Astrocyte (in vitro differentiated cells and primary cell): ENCODE measurements around the gene SCYL3. TPM values are rescaled to one million over a fixed set of nuclear protein-coding genes. Genes with fewer than 3 reads are reported as not detected.

Source experiments
- DNase-seq: peaks from one replicate; pipeline ENCODE4 v3.0.0-alpha.2; 2010; ENCODE audit warnings: low read depth
- FAIRE-seq: peaks from 2 replicates; lab custom pipeline; 2011; peaks lifted over from hg19 to GRCh38; lab: Jason Lieb, UNC
- H2AFZ ChIP-seq: 2 replicates; pipeline ENCODE4 v1.6.0; 2012; ENCODE audit warnings: low read depth, low read length, inconsistent platforms
- H3K27ac ChIP-seq: 2 replicates; pipeline ENCODE4 v1.5.1; 2011; ENCODE audit warnings: low read depth, low read length, inconsistent platforms
- H3K27me3 ChIP-seq: 2 replicates; pipeline ENCODE4 v1.6.0; 2011; ENCODE audit warnings: low read length, inconsistent platforms; ENCODE audit not compliant: insufficient read depth
- H3K36me3 ChIP-seq: 2 replicates; pipeline ENCODE4 v1.5.1; 2011; ENCODE audit warnings: low read length, inconsistent platforms; ENCODE audit not compliant: insufficient read depth
- H3K4me1 ChIP-seq: 2 replicates; pipeline ENCODE4 v1.5.1; 2011; ENCODE audit warnings: low read length, inconsistent platforms; ENCODE audit not compliant: insufficient read depth
- H3K4me2 ChIP-seq: 2 replicates; pipeline ENCODE4 v1.6.0; 2012; ENCODE audit warnings: low read length, inconsistent platforms
- H3K4me3 ChIP-seq: 2 replicates; pipeline ENCODE4 v1.5.1; 2011; ENCODE audit warnings: low read depth, mild to moderate bottlenecking, low read length, inconsistent platforms; ENCODE audit not compliant: insufficient read depth
- H3K79me2 ChIP-seq: 2 replicates; pipeline ENCODE4 v1.6.0; 2012; ENCODE audit warnings: mild to moderate bottlenecking, low read length, inconsistent platforms; ENCODE audit not compliant: insufficient read depth
- H3K9ac ChIP-seq: 2 replicates; pipeline ENCODE4 v1.6.0; 2012; ENCODE audit warnings: mild to moderate bottlenecking, low read length, inconsistent platforms
- H3K9me3 ChIP-seq: 2 replicates; pipeline ENCODE4 v1.5.1; 2012; ENCODE audit warnings: low read depth, mild to moderate bottlenecking, low read length, inconsistent platforms; ENCODE audit not compliant: insufficient read depth
- H4K20me1 ChIP-seq: 2 replicates; pipeline ENCODE4 v1.6.0; 2012; ENCODE audit warnings: low read length, inconsistent platforms; ENCODE audit not compliant: insufficient read depth
- H3K27ac Mint-ChIP-seq: one replicate; pipeline ENCODE4 v1.8.0; 2021; ENCODE audit warnings: mild to moderate bottlenecking, mixed read lengths; ENCODE audit not compliant: unreplicated experiment
- H3K27me3 Mint-ChIP-seq: one replicate; pipeline ENCODE4 v1.8.0; 2021; ENCODE audit warnings: low read depth, mixed read lengths; ENCODE audit not compliant: unreplicated experiment
- H3K36me3 Mint-ChIP-seq: one replicate; pipeline ENCODE4 v1.8.0; 2021; ENCODE audit warnings: low read depth, mixed read lengths; ENCODE audit not compliant: unreplicated experiment
- H3K4me1 Mint-ChIP-seq: one replicate; pipeline ENCODE4 v1.8.0; 2021; ENCODE audit warnings: low read depth, mixed read lengths; ENCODE audit not compliant: unreplicated experiment
- H3K4me3 Mint-ChIP-seq: one replicate; pipeline ENCODE4 v1.8.0; 2021; ENCODE audit warnings: mild to moderate bottlenecking, moderate library complexity, mixed read lengths; ENCODE audit not compliant: unreplicated experiment
- H3K9me3 Mint-ChIP-seq: one replicate; pipeline ENCODE4 v1.8.0; 2021; ENCODE audit warnings: mild to moderate bottlenecking, mixed read lengths; ENCODE audit not compliant: unreplicated experiment
- EZH2 ChIP-seq: IDR thresholded peaks from 2 replicates; pipeline ENCODE4 v1.6.1; 2012; ENCODE audit warnings: mild to moderate bottlenecking, low read length, inconsistent platforms; ENCODE audit not compliant: insufficient read depth
- total RNA-seq: library from RNA; stranded (reverse); gene quantifications from 2 replicates; pipeline ENCODE4 v1.2.1, GENCODE V29; 2021
- TF ChIP-seq, protein P1 (sequence below): IDR thresholded peaks from 2 replicates; pipeline ENCODE4 v1.5.1; 2011; ENCODE audit warnings: low read depth, mild to moderate bottlenecking, inconsistent platforms, low read length, moderate library complexity; ENCODE audit not compliant: insufficient read depth

SCYL3 gene
- total RNA-seq, 1 donor from 2014 or later: 6.2 TPM

DNA sequence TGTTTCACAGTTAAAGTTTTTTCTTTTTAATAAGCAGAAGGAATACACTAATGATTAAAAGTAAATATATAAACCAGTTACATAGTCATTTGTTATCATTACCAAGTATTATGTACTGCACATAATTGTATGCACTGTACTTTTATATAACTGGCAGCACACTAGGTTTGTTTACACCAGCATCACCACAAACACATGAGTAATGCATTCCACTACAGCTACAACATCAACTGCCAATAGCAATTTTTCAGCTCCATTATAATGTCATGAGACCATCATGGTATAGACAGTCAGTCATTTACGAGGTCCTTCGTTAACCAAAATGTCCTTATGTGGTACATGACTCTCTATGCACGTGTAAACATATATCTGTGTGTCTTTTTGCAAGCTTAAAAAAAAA, 35.2 kb downstream of the SCYL3 start:
- Histone ChIP-seq H2AFZ (no peak overlapping the region), H3K4me1 (no peaks in the 10 kb centered on the region), H3K36me3 (peaks cover 42% of the 10 kb centered on the region), H4K20me1 (no peaks in the 10 kb centered on the region), H3K27ac (no peak overlapping the region), H3K27me3 (no peaks in the 10 kb centered on the region), H3K4me2 (no peak overlapping the region), H3K79me2 (no peaks in the 10 kb centered on the region), H3K4me3 (no peak overlapping the region), H3K9me3 (no peaks in the 10 kb centered on the region), H3K9ac (no peak overlapping the region)
- no peaks in the 10 kb centered on the region for H3K9me3 Mint-ChIP-seq
- FAIRE-seq (no peak), DNase-seq (peak; percentile 13)
- H3K27me3 Mint-ChIP-seq: no peaks in the 10 kb centered on the region
- no peak overlapping the region for H3K4me3 Mint-ChIP-seq
- TF ChIP-seq, protein P1, sequence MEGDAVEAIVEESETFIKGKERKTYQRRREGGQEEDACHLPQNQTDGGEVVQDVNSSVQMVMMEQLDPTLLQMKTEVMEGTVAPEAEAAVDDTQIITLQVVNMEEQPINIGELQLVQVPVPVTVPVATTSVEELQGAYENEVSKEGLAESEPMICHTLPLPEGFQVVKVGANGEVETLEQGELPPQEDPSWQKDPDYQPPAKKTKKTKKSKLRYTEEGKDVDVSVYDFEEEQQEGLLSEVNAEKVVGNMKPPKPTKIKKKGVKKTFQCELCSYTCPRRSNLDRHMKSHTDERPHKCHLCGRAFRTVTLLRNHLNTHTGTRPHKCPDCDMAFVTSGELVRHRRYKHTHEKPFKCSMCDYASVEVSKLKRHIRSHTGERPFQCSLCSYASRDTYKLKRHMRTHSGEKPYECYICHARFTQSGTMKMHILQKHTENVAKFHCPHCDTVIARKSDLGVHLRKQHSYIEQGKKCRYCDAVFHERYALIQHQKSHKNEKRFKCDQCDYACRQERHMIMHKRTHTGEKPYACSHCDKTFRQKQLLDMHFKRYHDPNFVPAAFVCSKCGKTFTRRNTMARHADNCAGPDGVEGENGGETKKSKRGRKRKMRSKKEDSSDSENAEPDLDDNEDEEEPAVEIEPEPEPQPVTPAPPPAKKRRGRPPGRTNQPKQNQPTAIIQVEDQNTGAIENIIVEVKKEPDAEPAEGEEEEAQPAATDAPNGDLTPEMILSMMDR: no peak
- no peak overlapping the region for H3K27ac Mint-ChIP-seq
- no peaks in the 10 kb centered on the region for H3K4me1 Mint-ChIP-seq
- H3K36me3 Mint-ChIP-seq: peaks cover 17% of the 10 kb centered on the region

DNA sequence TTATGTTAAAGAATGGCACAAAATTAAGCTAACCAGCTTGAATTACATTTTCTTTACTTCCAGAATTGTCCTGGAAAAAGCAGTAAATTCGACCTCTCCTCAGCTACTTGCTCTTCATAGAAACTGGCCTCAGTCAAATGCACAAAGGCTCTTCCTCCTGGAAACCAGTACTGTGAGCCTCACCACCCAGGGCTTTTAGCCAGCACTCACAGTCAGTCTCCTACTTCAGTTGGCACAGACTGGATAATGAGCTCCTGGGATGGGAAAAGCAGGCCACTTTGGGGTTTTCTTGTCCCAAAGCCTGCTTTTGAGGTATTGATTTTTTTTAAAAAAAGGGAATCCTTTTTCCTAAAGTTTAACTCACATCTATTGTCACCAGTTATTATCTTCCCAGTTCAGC, 40.4 kb downstream of the SCYL3 start:
- H3K27ac Mint-ChIP-seq: no peak overlapping the region
- peaks cover 2% of the 10 kb centered on the region for H3K36me3 Mint-ChIP-seq
- FAIRE-seq (no peak), DNase-seq (no peak)
- H4K20me1 ChIP-seq: no peaks in the 10 kb centered on the region
- no peaks in the 10 kb centered on the region for H3K27me3 Mint-ChIP-seq
- H3K27me3 ChIP-seq: no peaks in the 10 kb centered on the region
- no peak overlapping the region for H3K4me3 Mint-ChIP-seq
- H3K9ac ChIP-seq: no peak overlapping the region
- no peak for TF ChIP-seq EZH2
- TF ChIP-seq, protein P1: no peak
- H3K4me1 Mint-ChIP-seq: no peaks in the 10 kb centered on the region
- H3K4me3 ChIP-seq: no peak overlapping the region
- H3K4me2 ChIP-seq: no peak overlapping the region
- H2AFZ ChIP-seq: no peak overlapping the region
- no peak overlapping the region for H3K27ac ChIP-seq
- peaks cover 41% of the 10 kb centered on the region for H3K36me3 ChIP-seq
- H3K9me3 ChIP-seq: no peaks in the 10 kb centered on the region
- H3K9me3 Mint-ChIP-seq: no peaks in the 10 kb centered on the region
- no peaks in the 10 kb centered on the region for H3K79me2 ChIP-seq
- no peaks in the 10 kb centered on the region for H3K4me1 ChIP-seq

DNA sequence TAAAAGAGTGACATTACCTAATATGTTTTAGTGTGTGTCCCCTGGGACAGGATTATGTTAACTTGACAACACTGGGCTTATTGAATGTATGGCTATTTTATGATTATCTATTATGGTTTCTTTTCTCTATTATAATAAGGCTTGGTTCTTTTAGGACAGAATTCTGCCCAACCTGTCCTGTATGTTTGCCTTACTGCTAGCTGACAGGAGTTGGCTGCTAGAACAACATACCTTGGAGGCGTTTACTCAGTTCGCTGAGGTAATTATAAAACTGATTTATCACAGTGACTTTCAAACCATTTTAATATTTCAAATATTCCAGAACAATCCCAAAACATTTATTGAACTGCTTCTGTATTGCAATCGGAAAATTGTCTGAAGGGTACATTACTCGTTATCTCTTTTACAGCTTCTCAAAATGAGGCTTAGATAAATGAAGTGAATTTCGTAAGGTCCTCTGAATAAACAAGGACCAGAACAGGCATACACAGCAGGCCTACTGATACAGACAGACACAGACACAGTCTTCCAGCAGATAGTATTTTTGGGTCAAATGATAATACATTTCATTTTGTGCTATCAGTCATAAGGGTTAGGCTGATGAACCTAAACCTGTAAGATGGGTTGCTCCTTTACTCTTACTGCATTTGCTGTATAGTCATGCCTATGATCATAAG, 44.2 kb downstream of the SCYL3 start:
- H3K27ac Mint-ChIP-seq: no peak overlapping the region

More for the DNA sequence above, 44.2 kb downstream of the SCYL3 start:
- Mint-ChIP-seq H3K36me3 (peaks cover 5% of the 10 kb centered on the region), H3K27me3 (no peaks in the 10 kb centered on the region), H3K9me3 (no peaks in the 10 kb centered on the region), H3K4me3 (no peak overlapping the region), H3K4me1 (no peaks in the 10 kb centered on the region)
- H3K9me3 ChIP-seq: no peaks in the 10 kb centered on the region
- H3K36me3 ChIP-seq: peaks cover 31% of the 10 kb centered on the region
- no peak overlapping the region for H3K4me2 ChIP-seq
- no peaks in the 10 kb centered on the region for H3K27me3 ChIP-seq
- no peaks in the 10 kb centered on the region for H3K4me1 ChIP-seq
- DNase-seq (no peak), FAIRE-seq (no peak)
- no peaks in the 10 kb centered on the region for H3K79me2 ChIP-seq
- no peak overlapping the region for H3K9ac ChIP-seq
- H4K20me1 ChIP-seq: no peaks in the 10 kb centered on the region
- TF ChIP-seq EZH2: no peak
- TF ChIP-seq, protein P1: no peak
- no peak overlapping the region for H2AFZ ChIP-seq
- no peak overlapping the region for H3K4me3 ChIP-seq
- no peak overlapping the region for H3K27ac ChIP-seq
